Keratinocyte (primary cell): ENCODE measurements around the gene CHMP1B. TPM values are rescaled to one million over a fixed set of nuclear protein-coding genes. Genes with fewer than 3 reads are reported as not detected.

ENCODE experiments used
- DNase-seq: peaks from one replicate; pipeline ENCODE4 v3.0.0-alpha.2; 2011; ENCODE audit warnings: low read depth, missing footprints, low spot score
- FAIRE-seq: peaks from 2 replicates; lab custom pipeline; 2011; peaks lifted over from hg19 to GRCh38; lab: Jason Lieb, UNC
- H2AFZ ChIP-seq: 2 replicates; pipeline ENCODE4 v1.6.0; 2012; ENCODE audit warnings: low read length, control low read depth, inconsistent platforms; ENCODE audit not compliant: control insufficient read depth
- H3K27ac ChIP-seq: 2 replicates; pipeline ENCODE4 v1.5.1; 2011; ENCODE audit warnings: low read length; ENCODE audit not compliant: control insufficient read depth, insufficient read depth
- H3K27me3 ChIP-seq: 3 replicates; pipeline ENCODE4 v1.6.0; 2011; ENCODE audit warnings: low read length; ENCODE audit not compliant: control insufficient read depth, insufficient read depth; ENCODE audit errors: extremely low read depth
- H3K36me3 ChIP-seq, 2 experiments: 2 replicates in 1 of 2; 3 replicates in 1 of 2; pipeline ENCODE4 v1.5.1; 2011; ENCODE audit warnings: low read length in 2 of 2, mild to moderate bottlenecking in 1 of 2; ENCODE audit not compliant: control insufficient read depth in 2 of 2, insufficient read depth in 2 of 2; ENCODE audit errors: extremely low read depth in 1 of 2
- H3K4me1 ChIP-seq: 3 replicates; pipeline ENCODE4 v1.5.1; 2011; ENCODE audit warnings: low read length; ENCODE audit not compliant: control insufficient read depth, insufficient read depth; ENCODE audit errors: extremely low read depth
- H3K4me2 ChIP-seq: 3 replicates; pipeline ENCODE4 v1.6.0; 2011; ENCODE audit warnings: low read depth, low read length; ENCODE audit not compliant: control insufficient read depth, insufficient read depth; ENCODE audit errors: extremely low read depth
- H3K4me3 ChIP-seq, 3 experiments: fragments of 200-600 bp in 1 of 3; sonication (generic) in 1 of 3; 2 replicates in 2 of 3; 3 replicates in 1 of 3; pipeline ENCODE4 v1.5.1; 2011 to 2016; ENCODE audit warnings: low read length in 3 of 3, mild to moderate bottlenecking in 3 of 3, control low read depth in 2 of 3, inconsistent platforms in 1 of 3, low read depth in 1 of 3, mixed read lengths in 1 of 3, mixed run types in 1 of 3, moderate library complexity in 1 of 3; ENCODE audit not compliant: control insufficient read depth in 2 of 3, insufficient read depth in 2 of 3; ENCODE audit errors: extremely low read depth in 1 of 3
- H3K79me2 ChIP-seq: 2 replicates; pipeline ENCODE4 v1.6.0; 2012; ENCODE audit warnings: low read length; ENCODE audit not compliant: control insufficient read depth, insufficient read depth
- H3K9ac ChIP-seq: 3 replicates; pipeline ENCODE4 v1.6.0; 2011; ENCODE audit warnings: low read length; ENCODE audit not compliant: control insufficient read depth, insufficient read depth; ENCODE audit errors: extremely low read depth
- H3K9me1 ChIP-seq: 3 replicates; pipeline ENCODE4 v1.6.0; 2011; ENCODE audit warnings: low read length; ENCODE audit not compliant: control insufficient read depth, insufficient read depth; ENCODE audit errors: extremely low read depth
- H3K9me3 ChIP-seq: 2 replicates; pipeline ENCODE4 v1.5.1; 2012; ENCODE audit warnings: low read depth, low read length; ENCODE audit not compliant: control insufficient read depth
- H4K20me1 ChIP-seq: 3 replicates; pipeline ENCODE4 v1.6.0; 2011; ENCODE audit warnings: low read length; ENCODE audit not compliant: control insufficient read depth, insufficient read depth; ENCODE audit errors: extremely low read depth
- EZH2 ChIP-seq: IDR thresholded peaks from one replicate; pipeline ENCODE4 v1.6.1; 2012; ENCODE audit warnings: inconsistent platforms, mild to moderate bottlenecking, low read length, moderate library complexity
- dilution Hi-C: fragments of 300-500 bp; cut with MboI; formaldehyde crosslinking; loops from one replicate; pipeline ENCODE4 v1.7.0; 2020; ENCODE audit warnings: low sequenced_read_pairs; ENCODE audit not compliant: extremely low pct_ligation_motif_present
- polyA plus RNA-seq, 5 experiments: library from polyadenylated mRNA; depleted of rRNA in 3 of 5; stranded (reverse) in 3 of 5; stranded (forward) in 1 of 5; unstranded in 1 of 5; fragments of >200 nt; gene quantifications; 1 replicate in 1 of 5; 2 replicates in 3 of 5; 3 replicates in 1 of 5; pipeline versions ENCODE4 v1.2.1 to v1.2.3, GENCODE V29; 2011 to 2012; ENCODE audit warnings: missing spikeins in 2 of 5, low read depth in 1 of 5, low replicate concordance in 1 of 5
- TF ChIP-seq, protein P1 (sequence below), 3 experiments: IDR thresholded peaks in 1 of 3; conservative IDR thresholded peaks in 1 of 3; optimal IDR thresholded peaks in 1 of 3; 2 replicates in 2 of 3; 3 replicates in 1 of 3; pipeline versions ENCODE3 to v1.5.1; 2011; ENCODE audit warnings: low read length in 3 of 3, mild to moderate bottlenecking in 3 of 3, moderate library complexity in 2 of 3, control low read depth in 1 of 3, inconsistent platforms in 1 of 3; ENCODE audit not compliant: insufficient read depth in 2 of 3; ENCODE audit errors: extremely low read depth in 1 of 3

Gene CHMP1B
- polyA plus RNA-seq, 1 donor (not counting 4 experiments of a cell fraction or from before 2014, with no cell fraction given) = 54.7 TPM

DNA sequence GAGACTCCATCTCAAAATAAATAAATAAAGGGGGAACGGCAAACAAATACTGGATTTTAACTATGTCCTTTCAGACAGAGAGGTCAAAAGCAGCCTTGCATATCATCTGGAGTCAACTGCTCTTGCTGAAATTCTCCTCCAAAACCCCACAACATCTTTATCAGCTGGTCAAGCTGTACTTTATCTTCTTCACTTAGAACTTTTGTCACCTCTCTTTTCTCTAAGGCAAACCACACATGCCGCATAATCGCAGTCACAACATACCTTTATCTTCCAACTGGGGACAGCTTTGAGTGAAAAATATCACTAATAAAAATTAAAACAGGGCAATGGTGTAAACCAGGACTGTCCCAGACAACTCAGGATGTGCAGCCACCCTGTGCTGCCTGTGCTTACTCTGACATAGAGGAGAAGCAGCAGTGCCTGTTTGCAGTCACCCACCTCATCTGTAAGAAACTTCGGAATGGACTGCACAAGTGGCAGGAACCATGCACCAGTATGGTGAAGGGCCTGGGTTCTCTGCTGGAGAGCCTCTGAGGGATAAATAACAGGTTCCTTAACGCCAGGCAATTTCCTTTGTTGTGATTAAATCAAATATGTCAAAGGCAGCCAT lies 50.7 kb downstream of the CHMP1B start:
- Histone ChIP-seq H3K9me3 (no peaks in the 10 kb centered on the region), H3K27ac (no peak overlapping the region), H3K4me2 (no peak overlapping the region), H4K20me1 (no peaks in the 10 kb centered on the region), H2AFZ (no peak overlapping the region), H3K9ac (no peak overlapping the region), H3K9me1 (no peaks in the 10 kb centered on the region), H3K4me1 (no peaks in the 10 kb centered on the region), H3K79me2 (no peaks in the 10 kb centered on the region), H3K36me3 (peaks cover 0 to 4% of the 10 kb centered on the region in 2 experiments), H3K27me3 (no peaks in the 10 kb centered on the region), H3K4me3 (no peak overlapping the region)
- FAIRE-seq = no peak
- DNase-seq = no peak
- no peak for TF ChIP-seq EZH2
- TF ChIP-seq, protein P1, sequence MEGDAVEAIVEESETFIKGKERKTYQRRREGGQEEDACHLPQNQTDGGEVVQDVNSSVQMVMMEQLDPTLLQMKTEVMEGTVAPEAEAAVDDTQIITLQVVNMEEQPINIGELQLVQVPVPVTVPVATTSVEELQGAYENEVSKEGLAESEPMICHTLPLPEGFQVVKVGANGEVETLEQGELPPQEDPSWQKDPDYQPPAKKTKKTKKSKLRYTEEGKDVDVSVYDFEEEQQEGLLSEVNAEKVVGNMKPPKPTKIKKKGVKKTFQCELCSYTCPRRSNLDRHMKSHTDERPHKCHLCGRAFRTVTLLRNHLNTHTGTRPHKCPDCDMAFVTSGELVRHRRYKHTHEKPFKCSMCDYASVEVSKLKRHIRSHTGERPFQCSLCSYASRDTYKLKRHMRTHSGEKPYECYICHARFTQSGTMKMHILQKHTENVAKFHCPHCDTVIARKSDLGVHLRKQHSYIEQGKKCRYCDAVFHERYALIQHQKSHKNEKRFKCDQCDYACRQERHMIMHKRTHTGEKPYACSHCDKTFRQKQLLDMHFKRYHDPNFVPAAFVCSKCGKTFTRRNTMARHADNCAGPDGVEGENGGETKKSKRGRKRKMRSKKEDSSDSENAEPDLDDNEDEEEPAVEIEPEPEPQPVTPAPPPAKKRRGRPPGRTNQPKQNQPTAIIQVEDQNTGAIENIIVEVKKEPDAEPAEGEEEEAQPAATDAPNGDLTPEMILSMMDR (optimal IDR thresholded peaks at IDR 0.05 in 1 of 3, IDR thresholded peaks at IDR 0.05 in 1 of 3, conservative IDR thresholded peaks at IDR 0.05 in 1 of 3; ENCODE audit: extremely low read depth in 1 of 3, insufficient read depth in 2 of 3, low read length in 3 of 3) = no peak
- dilution Hi-C loops = no loop called here

GRCh38 chr18:11902522-11903292 lies 51.5 kb downstream of the CHMP1B start:
- H3K9ac ChIP-seq = no peak overlapping the region
- dilution Hi-C loops = no loop called here
- H3K4me3 ChIP-seq = no peak overlapping the region
- no peaks in the 10 kb centered on the region for H3K79me2 ChIP-seq
- peaks cover 0 to 4% of the 10 kb centered on the region in 2 experiments for H3K36me3 ChIP-seq
- DNase-seq (no peak), FAIRE-seq (no peak)
- H2AFZ ChIP-seq = no peak overlapping the region
- no peaks in the 10 kb centered on the region for H3K27me3 ChIP-seq
- no peak overlapping the region for H3K4me2 ChIP-seq
- no peaks in the 10 kb centered on the region for H3K9me3 ChIP-seq
- no peaks in the 10 kb centered on the region for H4K20me1 ChIP-seq
- H3K9me1 ChIP-seq = no peaks in the 10 kb centered on the region
- H3K27ac ChIP-seq = no peak overlapping the region
- TF ChIP-seq, protein P1 (optimal IDR thresholded peaks at IDR 0.05 in 1 of 3, IDR thresholded peaks at IDR 0.05 in 1 of 3, conservative IDR thresholded peaks at IDR 0.05 in 1 of 3; ENCODE audit: extremely low read depth in 1 of 3, insufficient read depth in 2 of 3, low read length in 3 of 3) = no peak
- TF ChIP-seq EZH2 = no peak
- H3K4me1 ChIP-seq = peaks cover 6% of the 10 kb centered on the region

Other genes starting within 250 kb of the CHMP1B start
- gene SLC35G4, start 241.8 kb upstream of the CHMP1B start, polyA plus RNA-seq = not detected in 3 replicates
- 21.9 to 30.0 TPM (median 28.4 TPM) in 3 replicates for gene GNAL, start 162.1 kb upstream of the CHMP1B start, polyA plus RNA-seq
- gene MPPE1, start 56.9 kb downstream of the CHMP1B start, polyA plus RNA-seq = 14.4 to 25.0 TPM (median 21.0 TPM) in 3 replicates
- 9.9 to 18.7 TPM (median 17.6 TPM) in 3 replicates for gene IMPA2, start 130.1 kb downstream of the CHMP1B start, polyA plus RNA-seq
- not detected in 3 replicates for gene ANKRD62, start 242.4 kb downstream of the CHMP1B start, polyA plus RNA-seq